ENCODE results near the gene GIT2.
"Not testable (repeated sequence)": the region's sequence is repeated elsewhere in the genome, so short reads cannot be mapped to it uniquely, and the experiment has no call there.

GIT2 gene

DNA sequence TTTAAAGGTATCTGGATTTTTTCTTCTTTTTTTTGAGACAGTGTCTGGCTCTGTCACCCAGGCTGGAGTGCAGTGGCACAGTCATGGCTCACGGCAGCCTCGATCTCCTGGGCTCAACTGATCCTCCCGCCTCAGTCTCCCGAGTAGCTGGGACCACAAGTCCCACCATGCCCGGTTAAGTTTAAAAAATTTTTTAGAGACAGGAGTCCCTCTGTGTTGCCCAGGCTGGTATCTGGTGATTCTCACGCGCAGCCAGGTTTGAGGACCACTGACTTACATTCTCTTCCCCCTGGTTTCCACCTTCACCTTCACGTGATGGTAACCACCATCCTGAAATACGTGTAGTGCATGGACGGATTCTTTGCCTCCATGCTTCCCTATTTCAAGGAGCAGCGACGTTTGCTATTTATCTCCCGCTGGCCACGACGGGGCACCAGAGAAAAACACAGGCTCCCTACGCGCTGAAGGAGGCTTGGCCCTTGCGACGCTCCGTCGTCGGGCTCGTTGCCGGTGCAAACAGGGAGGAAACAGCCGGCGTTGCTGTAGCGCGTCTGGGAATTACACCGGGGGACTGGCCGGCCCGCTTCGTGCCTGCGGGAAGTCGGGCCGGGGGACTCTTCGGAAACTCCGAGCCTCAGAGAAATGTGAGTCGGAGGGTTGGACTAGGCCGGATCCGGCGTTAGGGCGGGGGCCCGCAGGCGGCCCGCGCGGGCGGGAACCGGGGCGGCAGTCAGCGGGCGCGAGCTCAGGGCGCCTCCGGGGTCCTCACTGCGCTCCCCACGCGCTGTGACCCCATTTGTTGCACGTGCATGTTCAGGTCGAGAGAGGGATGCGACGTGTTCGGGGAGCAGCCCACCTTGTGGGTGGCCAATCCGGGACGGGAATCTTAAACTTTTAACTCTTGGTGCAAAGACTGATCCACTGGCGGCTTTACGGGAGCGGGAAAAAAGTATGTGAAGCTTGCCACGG, 96.1 kb downstream of the GIT2 start, which contains the start of gene TCHP:
Gene TCHP (plus strand): TSS at position 492 of the 969 bp plus-strand sequence. CDS start 2,753 bp downstream, outside the sequence.
- peak within 1 kb of the TSS; percentile 92 to 97 (median 95) for H3K4me3 ChIP-seq (ENCODE audit: low read depth in 1 of 5, low read length in 5 of 5)
- H3K4me1 ChIP-seq (ENCODE audit: control insufficient read depth in 5 of 5, insufficient read depth in 5 of 5, low read length in 5 of 5): peaks cover 4 to 27% (median 20%) of the 10 kb centered on the region in 5 donors
- peak within 1 kb of the TSS; percentile 81 to 98 (median 94) for H3K9ac ChIP-seq (ENCODE audit: low read length in 5 of 5)
- peaks cover 4 to 23% (median 22%) of the 10 kb centered on the region in 5 donors for H3K36me3 ChIP-seq (ENCODE audit: control insufficient read depth in 5 of 5, insufficient read depth in 5 of 5, low read length in 5 of 5)
- peak within 1 kb of the TSS; percentile 62 for H3K27ac ChIP-seq (ENCODE audit: low read depth, low read length)
- H3K27me3 ChIP-seq (ENCODE audit: control insufficient read depth in 5 of 5, insufficient read depth in 4 of 5, low read length in 5 of 5): no peaks in the 10 kb centered on the region
- no peaks in the 10 kb centered on the region for H3K9me3 ChIP-seq (ENCODE audit: control insufficient read depth in 5 of 5, low read length in 5 of 5)

- not testable (repeated sequence) for H3K9me3 ChIP-seq (ENCODE audit: control insufficient read depth in 5 of 5, low read length in 5 of 5); H3K27me3 ChIP-seq (ENCODE audit: control insufficient read depth in 5 of 5, insufficient read depth in 4 of 5, low read length in 5 of 5)
- Histone ChIP-seq H3K4me3 (ENCODE audit: low read depth in 1 of 5, low read length in 5 of 5) (peak overlapping the region in 4 of 5 donors; percentile 84 to 97 (median 94)), H3K36me3 (ENCODE audit: control insufficient read depth in 5 of 5, insufficient read depth in 5 of 5, low read length in 5 of 5) (peaks cover 4 to 16% (median 15%) of the 10 kb centered on the region in 5 donors), H3K4me1 (ENCODE audit: control insufficient read depth in 5 of 5, insufficient read depth in 5 of 5, low read length in 5 of 5) (peaks cover 4 to 27% (median 20%) of the 10 kb centered on the region in 5 donors), H3K9ac (ENCODE audit: low read length in 5 of 5) (peak overlapping the region in 4 of 5 donors; percentile 81 to 96 (median 88)), H3K27ac (ENCODE audit: low read depth, low read length) (peak overlapping the region; percentile 62)
Observed at GRCh38 chr12:109899345-109899744, 96.8 kb downstream of the GIT2 start.

- H3K4me1 ChIP-seq (ENCODE audit: control insufficient read depth in 5 of 5, insufficient read depth in 5 of 5, low read length in 5 of 5): peaks cover 4 to 26% (median 20%) of the 10 kb centered on the region in 5 donors
Observed at GRCh38 chr12:109897029-109897428, 99.1 kb downstream of the GIT2 start.

GRCh38 chr12:109896188-109896587, 100.0 kb downstream of the GIT2 start:
- peaks cover 4 to 18% (median 14%) of the 10 kb centered on the region in 5 donors for H3K4me1 ChIP-seq (ENCODE audit: control insufficient read depth in 5 of 5, insufficient read depth in 5 of 5, low read length in 5 of 5)
- H3K9me3 ChIP-seq (ENCODE audit: control insufficient read depth in 5 of 5, low read length in 5 of 5): no peaks in the 10 kb centered on the region
- H3K4me3 ChIP-seq (ENCODE audit: low read depth in 1 of 5, low read length in 5 of 5): no peak overlapping the region
- no peak overlapping the region for H3K9ac ChIP-seq (ENCODE audit: low read length in 5 of 5)
- H3K27ac ChIP-seq (ENCODE audit: low read depth, low read length): no peak overlapping the region
- H3K27me3 ChIP-seq (ENCODE audit: control insufficient read depth in 5 of 5, insufficient read depth in 4 of 5, low read length in 5 of 5): peaks cover 0 to 5% (median 4%) of the 10 kb centered on the region in 5 donors
- H3K36me3 ChIP-seq (ENCODE audit: control insufficient read depth in 5 of 5, insufficient read depth in 5 of 5, low read length in 5 of 5): no peaks in the 10 kb centered on the region

More at GRCh38 chr12:109897029-109897428, 99.1 kb downstream of the GIT2 start:
- H3K27me3 ChIP-seq (ENCODE audit: control insufficient read depth in 5 of 5, insufficient read depth in 4 of 5, low read length in 5 of 5): peaks cover 0 to 5% (median 4%) of the 10 kb centered on the region in 5 donors
- H3K36me3 ChIP-seq (ENCODE audit: control insufficient read depth in 5 of 5, insufficient read depth in 5 of 5, low read length in 5 of 5): no peaks in the 10 kb centered on the region
- H3K27ac ChIP-seq (ENCODE audit: low read depth, low read length): no peak overlapping the region
- H3K4me3 ChIP-seq (ENCODE audit: low read depth in 1 of 5, low read length in 5 of 5): no peak overlapping the region
- no peaks in the 10 kb centered on the region for H3K9me3 ChIP-seq (ENCODE audit: control insufficient read depth in 5 of 5, low read length in 5 of 5)
- no peak overlapping the region for H3K9ac ChIP-seq (ENCODE audit: low read length in 5 of 5)

- no peak overlapping the region for H3K4me3 ChIP-seq (ENCODE audit: low read depth in 1 of 5, low read length in 5 of 5)
- peaks cover 0 to 8% (median 6%) of the 10 kb centered on the region in 5 donors for H3K4me1 ChIP-seq (ENCODE audit: control insufficient read depth in 5 of 5, insufficient read depth in 5 of 5, low read length in 5 of 5)
- H3K27me3 ChIP-seq (ENCODE audit: control insufficient read depth in 5 of 5, insufficient read depth in 4 of 5, low read length in 5 of 5): peaks cover 0 to 5% (median 4%) of the 10 kb centered on the region in 5 donors
- no peaks in the 10 kb centered on the region for H3K9me3 ChIP-seq (ENCODE audit: control insufficient read depth in 5 of 5, low read length in 5 of 5)
- H3K36me3 ChIP-seq (ENCODE audit: control insufficient read depth in 5 of 5, insufficient read depth in 5 of 5, low read length in 5 of 5): no peaks in the 10 kb centered on the region
- H3K27ac ChIP-seq (ENCODE audit: low read depth, low read length): no peak overlapping the region
- H3K9ac ChIP-seq (ENCODE audit: low read length in 5 of 5): no peak overlapping the region
Observed at GRCh38 chr12:109894939-109895338, 101.2 kb downstream of the GIT2 start.

GRCh38 chr12:109893261-109893995, 102.7 kb downstream of the GIT2 start:
- Histone ChIP-seq H3K9me3 (ENCODE audit: control insufficient read depth in 5 of 5, low read length in 5 of 5) (no peaks in the 10 kb centered on the region), H3K36me3 (ENCODE audit: control insufficient read depth in 5 of 5, insufficient read depth in 5 of 5, low read length in 5 of 5) (no peaks in the 10 kb centered on the region), H3K27me3 (ENCODE audit: control insufficient read depth in 5 of 5, insufficient read depth in 4 of 5, low read length in 5 of 5) (peaks cover 0 to 8% (median 4%) of the 10 kb centered on the region in 5 donors), H3K4me3 (ENCODE audit: low read depth in 1 of 5, low read length in 5 of 5) (no peak overlapping the region), H3K9ac (ENCODE audit: low read length in 5 of 5) (no peak overlapping the region), H3K4me1 (ENCODE audit: control insufficient read depth in 5 of 5, insufficient read depth in 5 of 5, low read length in 5 of 5) (peaks cover 0 to 14% (median 9%) of the 10 kb centered on the region in 5 donors), H3K27ac (ENCODE audit: low read depth, low read length) (no peak overlapping the region)

DNA sequence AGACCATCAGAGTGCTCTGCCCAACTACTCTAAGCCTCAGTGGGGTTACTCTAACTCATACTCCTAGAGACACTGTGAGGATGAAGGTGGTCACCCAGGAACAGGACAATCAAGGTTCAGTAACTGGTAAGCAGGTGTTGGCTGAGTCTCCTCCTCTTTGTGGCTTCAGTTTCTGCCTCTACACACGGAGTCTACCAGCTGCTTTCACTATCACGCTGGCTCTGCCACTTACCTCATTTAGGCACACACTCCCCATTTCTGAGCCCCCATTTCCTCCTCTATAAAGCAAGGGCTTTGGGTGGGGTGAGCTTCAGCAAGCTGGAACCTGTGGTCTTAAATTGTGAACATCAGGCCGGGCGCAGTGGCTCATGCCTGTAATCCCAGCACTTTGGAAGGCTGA, 103.4 kb downstream of the GIT2 start:
- Histone ChIP-seq H3K4me3 (ENCODE audit: low read depth in 1 of 5, low read length in 5 of 5) (no peak overlapping the region), H3K36me3 (ENCODE audit: control insufficient read depth in 5 of 5, insufficient read depth in 5 of 5, low read length in 5 of 5) (no peaks in the 10 kb centered on the region)

GRCh38 chr12:109892165-109892715, 103.9 kb downstream of the GIT2 start:
- Histone ChIP-seq H3K27me3 (ENCODE audit: control insufficient read depth in 5 of 5, insufficient read depth in 4 of 5, low read length in 5 of 5) (peaks cover 0 to 8% (median 4%) of the 10 kb centered on the region in 5 donors), H3K36me3 (ENCODE audit: control insufficient read depth in 5 of 5, insufficient read depth in 5 of 5, low read length in 5 of 5) (no peaks in the 10 kb centered on the region), H3K9me3 (ENCODE audit: control insufficient read depth in 5 of 5, low read length in 5 of 5) (no peaks in the 10 kb centered on the region), H3K9ac (ENCODE audit: low read length in 5 of 5) (no peak overlapping the region), H3K4me1 (ENCODE audit: control insufficient read depth in 5 of 5, insufficient read depth in 5 of 5, low read length in 5 of 5) (peaks cover 0 to 23% (median 15%) of the 10 kb centered on the region in 5 donors), H3K4me3 (ENCODE audit: low read depth in 1 of 5, low read length in 5 of 5) (no peak overlapping the region), H3K27ac (ENCODE audit: low read depth, low read length) (no peak overlapping the region)

More for the DNA sequence above, 103.4 kb downstream of the GIT2 start:
- no peak overlapping the region for H3K27ac ChIP-seq (ENCODE audit: low read depth, low read length)
- H3K9me3 ChIP-seq (ENCODE audit: control insufficient read depth in 5 of 5, low read length in 5 of 5): no peaks in the 10 kb centered on the region
- H3K4me1 ChIP-seq (ENCODE audit: control insufficient read depth in 5 of 5, insufficient read depth in 5 of 5, low read length in 5 of 5): peaks cover 0 to 21% (median 15%) of the 10 kb centered on the region in 5 donors
- peaks cover 0 to 8% (median 4%) of the 10 kb centered on the region in 5 donors for H3K27me3 ChIP-seq (ENCODE audit: control insufficient read depth in 5 of 5, insufficient read depth in 4 of 5, low read length in 5 of 5)
- H3K9ac ChIP-seq (ENCODE audit: low read length in 5 of 5): no peak overlapping the region

GRCh38 chr12:109891731-109892130, 104.4 kb downstream of the GIT2 start:
- not testable (repeated sequence) for H3K4me3 ChIP-seq (ENCODE audit: low read depth in 1 of 5, low read length in 5 of 5)

More at GRCh38 chr12:109891731-109892130, 104.4 kb downstream of the GIT2 start:
- H3K36me3 ChIP-seq (ENCODE audit: control insufficient read depth in 5 of 5, insufficient read depth in 5 of 5, low read length in 5 of 5); H3K27ac ChIP-seq (ENCODE audit: low read depth, low read length); H3K9ac ChIP-seq (ENCODE audit: low read length in 5 of 5); H3K27me3 ChIP-seq (ENCODE audit: control insufficient read depth in 5 of 5, insufficient read depth in 4 of 5, low read length in 5 of 5); H3K9me3 ChIP-seq (ENCODE audit: control insufficient read depth in 5 of 5, low read length in 5 of 5): not testable (repeated sequence)
- H3K4me1 ChIP-seq (ENCODE audit: control insufficient read depth in 5 of 5, insufficient read depth in 5 of 5, low read length in 5 of 5): peaks cover 0 to 23% (median 15%) of the 10 kb centered on the region in 5 donors
